GM21360 (cell line): ENCODE data around the gene KNTC1.
"Not testable (repeated sequence)": the region's sequence is repeated elsewhere in the genome, so short reads cannot be mapped to it uniquely, and the experiment has no call there.

Experiments used
- ATAC-seq: cut with Tn5 transposase; IDR thresholded peaks from one replicate; pipeline ENCODE4 v1.9.1; 2021; ENCODE audit warnings: mild to moderate bottlenecking, moderate library complexity; ENCODE audit not compliant: unreplicated experiment

The KNTC1 gene

GRCh38 chr12:122643207-122643805 lies 116.3 kb downstream of the KNTC1 start:
- no peak for ATAC-seq

GRCh38 chr12:122646517-122647217 lies 119.6 kb downstream of the KNTC1 start:
- ATAC-seq = peak; percentile 83

GRCh38 chr12:122651520-122652224 lies 124.6 kb downstream of the KNTC1 start:
- ATAC-seq = no peak

GRCh38 chr12:122653291-122653690 lies 126.2 kb downstream of the KNTC1 start:
- ATAC-seq = not testable (repeated sequence)

- ATAC-seq = no peak
Observed at GRCh38 chr12:122656298-122656697, 129.2 kb downstream of the KNTC1 start.

GRCh38 chr12:122659579-122659978 lies 132.5 kb downstream of the KNTC1 start:
- ATAC-seq = no peak

GRCh38 chr12:122661246-122661645 lies 134.2 kb downstream of the KNTC1 start:
- ATAC-seq = no peak

- no peak for ATAC-seq
Observed at GRCh38 chr12:122661938-122662337, 134.9 kb downstream of the KNTC1 start.

- no peak for ATAC-seq
Observed at GRCh38 chr12:122665349-122665748, 138.3 kb downstream of the KNTC1 start.

- no peak for ATAC-seq
Observed at GRCh38 chr12:122665759-122666158, 138.7 kb downstream of the KNTC1 start.

- no peak for ATAC-seq
Observed at GRCh38 chr12:122668268-122668667, 141.2 kb downstream of the KNTC1 start.

- no peak for ATAC-seq
Observed at GRCh38 chr12:122669397-122670070, 142.5 kb downstream of the KNTC1 start.

GRCh38 chr12:122672515-122672914 lies 145.5 kb downstream of the KNTC1 start:
- ATAC-seq = no peak
